Measurements from ENCODE around the gene TACC3.

DNA sequence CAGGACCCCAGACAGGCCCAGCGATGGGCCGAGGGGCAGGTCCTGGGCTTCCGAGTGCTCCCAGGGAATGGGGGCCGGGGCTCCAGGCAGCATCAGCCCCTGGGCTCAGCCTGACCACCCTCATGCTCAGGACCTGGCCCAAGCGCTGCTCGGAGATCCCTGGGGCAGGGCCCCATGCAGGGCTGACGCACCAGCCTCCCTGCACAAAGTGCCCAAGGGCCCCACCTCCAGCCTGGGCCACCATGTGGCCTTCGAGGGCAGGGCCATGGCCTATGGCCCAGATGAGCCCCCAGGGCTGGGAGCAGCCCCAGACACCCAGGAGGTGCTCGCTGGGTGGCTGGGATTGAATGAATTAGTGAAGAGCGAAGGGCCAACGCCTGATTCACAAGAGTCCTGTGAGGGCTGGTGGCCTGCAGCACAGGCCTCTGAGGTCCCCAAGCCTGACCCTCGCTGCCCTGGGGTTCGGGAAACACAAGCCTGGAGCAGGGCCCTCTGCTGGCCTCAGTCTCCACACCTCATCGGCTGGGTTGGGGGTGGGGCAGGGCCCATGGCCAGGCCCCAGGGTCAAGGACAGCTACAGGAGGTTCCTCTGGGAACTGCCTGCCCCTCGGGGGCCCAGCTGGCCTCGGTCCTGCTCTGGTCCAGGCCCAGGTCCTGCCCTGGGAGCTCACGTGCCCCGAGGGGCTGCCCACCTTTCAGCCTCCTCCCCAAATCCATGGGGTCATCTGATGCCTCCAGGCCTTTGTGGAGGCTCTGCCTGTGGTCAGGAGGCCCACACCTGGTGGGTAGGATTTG, 58.5 kb downstream of the TACC3 start:
- TF ChIP-seq, protein P1, sequence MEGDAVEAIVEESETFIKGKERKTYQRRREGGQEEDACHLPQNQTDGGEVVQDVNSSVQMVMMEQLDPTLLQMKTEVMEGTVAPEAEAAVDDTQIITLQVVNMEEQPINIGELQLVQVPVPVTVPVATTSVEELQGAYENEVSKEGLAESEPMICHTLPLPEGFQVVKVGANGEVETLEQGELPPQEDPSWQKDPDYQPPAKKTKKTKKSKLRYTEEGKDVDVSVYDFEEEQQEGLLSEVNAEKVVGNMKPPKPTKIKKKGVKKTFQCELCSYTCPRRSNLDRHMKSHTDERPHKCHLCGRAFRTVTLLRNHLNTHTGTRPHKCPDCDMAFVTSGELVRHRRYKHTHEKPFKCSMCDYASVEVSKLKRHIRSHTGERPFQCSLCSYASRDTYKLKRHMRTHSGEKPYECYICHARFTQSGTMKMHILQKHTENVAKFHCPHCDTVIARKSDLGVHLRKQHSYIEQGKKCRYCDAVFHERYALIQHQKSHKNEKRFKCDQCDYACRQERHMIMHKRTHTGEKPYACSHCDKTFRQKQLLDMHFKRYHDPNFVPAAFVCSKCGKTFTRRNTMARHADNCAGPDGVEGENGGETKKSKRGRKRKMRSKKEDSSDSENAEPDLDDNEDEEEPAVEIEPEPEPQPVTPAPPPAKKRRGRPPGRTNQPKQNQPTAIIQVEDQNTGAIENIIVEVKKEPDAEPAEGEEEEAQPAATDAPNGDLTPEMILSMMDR (IDR thresholded peaks at IDR 0.05) = no peak
- TF ChIP-seq POLR2A (IDR thresholded peaks at IDR 0.05) (no peak), POLR2AphosphoS5 (IDR thresholded peaks at IDR 0.05) (no peak), EP300 (IDR thresholded peaks at IDR 0.05; ENCODE audit: low read depth) (no peak)
